MG63 (cell line): ENCODE data around the gene C1QTNF12. TPM values are rescaled to one million over a fixed set of nuclear protein-coding genes. Genes with fewer than 3 reads are reported as not detected.

Experiments used
- DNase-seq: peaks from one replicate; pipeline ENCODE4 v3.0.0-alpha.2; 2020
- H3K27me3 ChIP-seq: fragments of 250-450 bp; sonication (Bioruptor Pico); 2 replicates; pipeline ENCODE4 v1.5.1; 2020; ENCODE audit warnings: mild to moderate bottlenecking, moderate library complexity
- H3K36me3 ChIP-seq: fragments of 250-450 bp; sonication (Bioruptor Pico); 2 replicates; pipeline ENCODE4 v1.5.1; 2020; ENCODE audit warnings: mild to moderate bottlenecking, moderate library complexity
- H3K4me3 ChIP-seq: fragments of 250-450 bp; sonication (Bioruptor Pico); 2 replicates; pipeline ENCODE4 v1.5.1; 2020; ENCODE audit warnings: mild to moderate bottlenecking, moderate library complexity
- H3K9me3 ChIP-seq: fragments of 250-450 bp; sonication (Bioruptor Pico); 2 replicates; pipeline ENCODE4 v1.5.1; 2020; ENCODE audit warnings: mild to moderate bottlenecking, moderate library complexity
- total RNA-seq: library from RNA; depleted of rRNA; stranded (reverse); fragments of >200 nt; shearing (Covaris generic); gene quantifications from 2 replicates; pipeline ENCODE4 v1.2.3, GENCODE V29; 2014; ENCODE audit warnings: low replicate concordance

The C1QTNF12 gene
- total RNA-seq, 1 experiment from 2014 or later: 0.26 TPM

- Histone ChIP-seq H3K27me3 (no peaks in the 10 kb centered on the region), H3K36me3 (peaks cover 9% of the 10 kb centered on the region), H3K4me3 (no peak overlapping the region), H3K9me3 (no peaks in the 10 kb centered on the region)
- no peak for DNase-seq
Measured at GRCh38 chr1:1238702-1239178, 7.8 kb downstream of the C1QTNF12 start.

GRCh38 chr1:1237874-1238701 is 8.4 kb downstream of the C1QTNF12 start:
- no peak overlapping the region for H3K4me3 ChIP-seq
- DNase-seq: no peak
- H3K27me3 ChIP-seq: no peaks in the 10 kb centered on the region
- no peaks in the 10 kb centered on the region for H3K9me3 ChIP-seq
- peaks cover 13% of the 10 kb centered on the region for H3K36me3 ChIP-seq

GRCh38 chr1:1236945-1237873 is 9.3 kb downstream of the C1QTNF12 start:
- no peaks in the 10 kb centered on the region for H3K27me3 ChIP-seq
- peaks cover 13% of the 10 kb centered on the region for H3K36me3 ChIP-seq
- no peak overlapping the region for H3K4me3 ChIP-seq
- DNase-seq: no peak
- H3K9me3 ChIP-seq: no peaks in the 10 kb centered on the region

GRCh38 chr1:1236176-1236763 is 10.3 kb downstream of the C1QTNF12 start:
- no peaks in the 10 kb centered on the region for H3K9me3 ChIP-seq
- DNase-seq: no peak
- peaks cover 16% of the 10 kb centered on the region for H3K36me3 ChIP-seq
- no peaks in the 10 kb centered on the region for H3K27me3 ChIP-seq
- no peak overlapping the region for H3K4me3 ChIP-seq

GRCh38 chr1:1235016-1235744 is 11.3 kb downstream of the C1QTNF12 start:
- H3K9me3 ChIP-seq: no peaks in the 10 kb centered on the region
- DNase-seq: no peak
- peaks cover 18% of the 10 kb centered on the region for H3K36me3 ChIP-seq
- no peaks in the 10 kb centered on the region for H3K27me3 ChIP-seq
- no peak overlapping the region for H3K4me3 ChIP-seq

GRCh38 chr1:1234180-1234808 is 12.2 kb downstream of the C1QTNF12 start:
- Histone ChIP-seq H3K9me3 (no peaks in the 10 kb centered on the region), H3K27me3 (no peaks in the 10 kb centered on the region), H3K36me3 (peaks cover 26% of the 10 kb centered on the region), H3K4me3 (no peak overlapping the region)
- no peak for DNase-seq

GRCh38 chr1:1233567-1233892 is 13.0 kb downstream of the C1QTNF12 start:
- H3K27me3 ChIP-seq: no peaks in the 10 kb centered on the region
- H3K9me3 ChIP-seq: no peaks in the 10 kb centered on the region
- DNase-seq: no peak
- no peak overlapping the region for H3K4me3 ChIP-seq
- peaks cover 33% of the 10 kb centered on the region for H3K36me3 ChIP-seq

GRCh38 chr1:1232796-1233566 is 13.5 kb downstream of the C1QTNF12 start:
- DNase-seq: no peak
- Histone ChIP-seq H3K9me3 (no peaks in the 10 kb centered on the region), H3K4me3 (no peak overlapping the region; the same call in 1 of the 2 replicates), H3K27me3 (no peaks in the 10 kb centered on the region), H3K36me3 (peaks cover 39% of the 10 kb centered on the region)

GRCh38 chr1:1232208-1232795 is 14.2 kb downstream of the C1QTNF12 start, which contains the start of gene B3GALT6:
TSS of gene B3GALT6 (plus strand) at chr1:1232237. CDS start at chr1:1232279, 42 bp downstream.
- Histone ChIP-seq H3K36me3 (peaks cover 45% of the 10 kb centered on the region), H3K4me3 (peak within 1 kb of the TSS; percentile 83), H3K9me3 (no peaks in the 10 kb centered on the region), H3K27me3 (no peaks in the 10 kb centered on the region)
- DNase-seq: no peak

GRCh38 chr1:1231400-1232207 is 14.9 kb downstream of the C1QTNF12 start, which contains the start of gene SDF4:
TSS of gene SDF4 (minus strand) at chr1:1232001. CDS start at chr1:1228772, 3,229 bp downstream.
- no peaks in the 10 kb centered on the region for H3K9me3 ChIP-seq
- peaks cover 45% of the 10 kb centered on the region for H3K36me3 ChIP-seq
- peak within 1 kb of the TSS; percentile 83 for H3K4me3 ChIP-seq
- no peaks in the 10 kb centered on the region for H3K27me3 ChIP-seq
- peak; percentile 94 for DNase-seq

GRCh38 chr1:1230656-1231399 is 15.7 kb downstream of the C1QTNF12 start:
- peak; percentile 60 for DNase-seq
- Histone ChIP-seq H3K36me3 (peaks cover 45% of the 10 kb centered on the region), H3K9me3 (no peaks in the 10 kb centered on the region), H3K27me3 (no peaks in the 10 kb centered on the region), H3K4me3 (peak overlapping the region; percentile 83)

- DNase-seq: no peak
- Histone ChIP-seq H3K27me3 (no peaks in the 10 kb centered on the region), H3K9me3 (no peaks in the 10 kb centered on the region), H3K36me3 (peaks cover 45% of the 10 kb centered on the region), H3K4me3 (no peak overlapping the region)
Measured at GRCh38 chr1:1229770-1230169, 16.8 kb downstream of the C1QTNF12 start.

GRCh38 chr1:1228596-1229321 is 17.8 kb downstream of the C1QTNF12 start:
- peaks cover 35% of the 10 kb centered on the region for H3K36me3 ChIP-seq
- no peaks in the 10 kb centered on the region for H3K9me3 ChIP-seq
- no peak overlapping the region for H3K4me3 ChIP-seq
- DNase-seq: no peak
- no peaks in the 10 kb centered on the region for H3K27me3 ChIP-seq
